ENCODE measurements around the gene ZYX. TPM values are rescaled to one million over a fixed set of nuclear protein-coding genes. Genes with fewer than 3 reads are reported as not detected.
A peak's percentile ranks its signal among the peaks of the same experiment; 100 is the strongest.

The ZYX gene
- total RNA-seq, 1 experiment from 2014 or later: 237 TPM

DNA sequence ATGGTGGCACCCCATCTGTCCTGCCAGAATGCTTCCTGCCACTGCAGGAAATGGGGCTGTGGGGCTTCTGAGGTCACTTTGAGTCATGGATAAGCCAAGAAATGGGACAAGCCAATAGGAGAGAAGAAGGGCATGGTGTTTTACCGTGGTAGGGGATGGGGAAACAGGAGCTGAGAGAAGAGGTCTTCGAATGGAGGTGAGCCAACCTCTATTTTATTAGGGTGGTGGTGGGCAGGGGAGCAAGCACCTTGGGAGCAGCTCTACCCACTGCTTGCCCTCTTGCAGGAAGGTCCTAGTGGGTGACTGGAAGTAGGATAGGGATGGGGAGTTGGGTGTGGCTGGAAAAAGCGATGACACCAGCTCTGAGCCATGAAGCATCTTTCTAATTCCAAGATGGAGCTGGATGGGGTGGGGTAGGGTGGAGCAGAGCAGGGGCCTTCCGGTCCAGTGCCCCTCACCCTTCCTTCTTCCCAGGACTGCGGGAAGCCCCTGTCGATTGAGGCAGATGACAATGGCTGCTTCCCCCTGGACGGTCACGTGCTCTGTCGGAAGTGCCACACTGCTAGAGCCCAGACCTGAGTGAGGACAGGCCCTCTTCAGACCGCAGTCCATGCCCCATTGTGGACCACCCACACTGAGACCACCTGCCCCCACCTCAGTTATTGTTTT lies 9.1 kb downstream of the ZYX start:
- Mint-ChIP-seq H3K4me1 (peaks cover 4 to 7% of the 10 kb centered on the region in 2 experiments), H3K4me3 (no peak overlapping the region), H3K9me3 (no peaks in the 10 kb centered on the region), H3K27ac (peak overlapping the region; percentile 45 to 92 (median 57); a peak in 3 of 7 replicates), H3K36me3 (ENCODE audit: insufficient read depth in 1 of 3, low read depth in 3 of 3) (peaks cover 45 to 74% (median 64%) of the 10 kb centered on the region in 3 experiments), H3K27me3 (ENCODE audit: low read depth) (no peaks in the 10 kb centered on the region; the same call in 1 of the 2 replicates)
- Histone ChIP-seq H2BK5ac (ENCODE audit: insufficient read length, low read length) (no peak overlapping the region), H3K18ac (ENCODE audit: insufficient read length, low read depth, low read length) (no peak overlapping the region), H3K27ac (ENCODE audit: insufficient read length, low read depth, low read length) (no peak overlapping the region), H2BK12ac (ENCODE audit: insufficient read length, low read depth, low read length) (no peak overlapping the region), H4K5ac (ENCODE audit: insufficient read length, low read depth, low read length) (no peak overlapping the region), H3K23me2 (ENCODE audit: insufficient read length, low read depth, low read length, poor library complexity, severe bottlenecking) (no peaks in the 10 kb centered on the region), H3K23ac (ENCODE audit: insufficient read length, low read depth, low read length) (no peak overlapping the region), H3K56ac (ENCODE audit: insufficient read length, low read depth, low read length) (no peak overlapping the region), H3K79me1 (ENCODE audit: insufficient read depth, low read depth, low read length, poor library complexity, severe bottlenecking) (no peaks in the 10 kb centered on the region), H3K9me3 (ENCODE audit: control insufficient read depth, low read depth, low read length) (no peaks in the 10 kb centered on the region), H2AK5ac (ENCODE audit: insufficient read length, low read length) (no peak overlapping the region), H4K91ac (ENCODE audit: insufficient read length, low read depth, low read length) (no peak overlapping the region), H3K4me1 (ENCODE audit: insufficient read depth, low read length) (no peaks in the 10 kb centered on the region; the same call in 1 of the 2 replicates), H2BK20ac (ENCODE audit: low read depth, low read length, poor library complexity, severe bottlenecking) (no peak overlapping the region), H2AFZ (ENCODE audit: low read length) (no peak overlapping the region), H2BK15ac (ENCODE audit: low read depth, low read length) (no peak overlapping the region), H4K20me1 (ENCODE audit: control insufficient read depth, insufficient read depth, insufficient read length) (peaks cover 1% of the 10 kb centered on the region), H3K4ac (ENCODE audit: low read depth, low read length) (no peak overlapping the region), H3K14ac (ENCODE audit: insufficient read depth, low read length) (no peak overlapping the region), H3K27me3 (ENCODE audit: insufficient read depth, low read length) (no peaks in the 10 kb centered on the region), H3K79me2 (ENCODE audit: insufficient read depth, low read length) (peaks cover 1% of the 10 kb centered on the region; the same call in 1 of the 2 replicates), H3T11ph (ENCODE audit: low read length) (no peak overlapping the region), H3K9ac (ENCODE audit: extremely low read depth, insufficient read length, low read length) (no peak overlapping the region), H3K4me2 (ENCODE audit: insufficient read depth, insufficient read length, low read length) (no peak overlapping the region), H2BK120ac (ENCODE audit: low read depth, low read length, poor library complexity, severe bottlenecking) (no peak overlapping the region), H4K8ac (replicated peaks; ENCODE audit: insufficient read length, low read depth, low read length) (no peak overlapping the region)
- WGBS (ENCODE audit: extremely low coverage, insufficient read length, low lambda C conversion rate): no CpG with 5 or more reads among the region's 10 CpGs
- DNase-seq: peak; percentile 30
- TF ChIP-seq, protein P1, sequence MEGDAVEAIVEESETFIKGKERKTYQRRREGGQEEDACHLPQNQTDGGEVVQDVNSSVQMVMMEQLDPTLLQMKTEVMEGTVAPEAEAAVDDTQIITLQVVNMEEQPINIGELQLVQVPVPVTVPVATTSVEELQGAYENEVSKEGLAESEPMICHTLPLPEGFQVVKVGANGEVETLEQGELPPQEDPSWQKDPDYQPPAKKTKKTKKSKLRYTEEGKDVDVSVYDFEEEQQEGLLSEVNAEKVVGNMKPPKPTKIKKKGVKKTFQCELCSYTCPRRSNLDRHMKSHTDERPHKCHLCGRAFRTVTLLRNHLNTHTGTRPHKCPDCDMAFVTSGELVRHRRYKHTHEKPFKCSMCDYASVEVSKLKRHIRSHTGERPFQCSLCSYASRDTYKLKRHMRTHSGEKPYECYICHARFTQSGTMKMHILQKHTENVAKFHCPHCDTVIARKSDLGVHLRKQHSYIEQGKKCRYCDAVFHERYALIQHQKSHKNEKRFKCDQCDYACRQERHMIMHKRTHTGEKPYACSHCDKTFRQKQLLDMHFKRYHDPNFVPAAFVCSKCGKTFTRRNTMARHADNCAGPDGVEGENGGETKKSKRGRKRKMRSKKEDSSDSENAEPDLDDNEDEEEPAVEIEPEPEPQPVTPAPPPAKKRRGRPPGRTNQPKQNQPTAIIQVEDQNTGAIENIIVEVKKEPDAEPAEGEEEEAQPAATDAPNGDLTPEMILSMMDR (conservative IDR thresholded peaks at IDR 0.05): no peak
